Measurements from ENCODE around the gene RNF220.

DNA sequence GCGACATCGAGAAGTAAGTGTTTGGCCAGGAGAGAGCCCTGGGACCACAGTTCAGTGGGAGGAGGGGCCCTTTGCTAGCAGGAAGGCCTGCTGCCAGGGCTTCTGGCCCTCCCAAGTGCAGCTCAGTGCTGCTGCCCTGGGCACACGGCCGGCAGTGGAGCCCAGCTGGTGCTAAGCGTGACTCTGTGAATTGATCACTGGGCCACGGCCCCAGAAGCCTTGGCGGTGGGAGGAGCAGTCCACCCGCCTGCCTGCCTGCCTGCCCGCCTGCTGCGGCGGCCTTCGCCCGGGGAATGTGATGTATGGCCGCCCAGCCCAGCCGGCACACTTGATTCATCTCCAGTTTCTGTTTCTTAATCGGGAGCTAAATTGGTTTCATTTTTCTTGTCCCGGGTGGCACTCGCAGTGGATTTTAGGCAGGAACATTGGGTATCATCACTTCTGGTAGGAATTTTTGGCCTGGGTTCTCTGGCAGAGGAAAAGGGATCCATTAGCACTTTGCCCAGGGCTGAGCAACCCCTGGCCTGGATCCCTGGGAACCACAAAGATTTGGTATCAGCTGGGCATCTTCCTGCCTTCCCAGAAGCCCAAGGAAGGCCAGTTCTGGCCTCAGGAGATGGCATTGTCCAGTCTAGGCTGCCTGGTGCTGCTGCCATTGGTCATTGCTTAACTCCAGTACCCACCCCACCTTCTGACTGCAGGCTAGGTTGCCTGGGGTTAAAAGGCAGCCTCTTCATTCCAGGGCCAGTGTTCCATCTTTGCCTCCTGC is 240.6 kb downstream of the RNF220 start:
- TF ChIP-seq, protein P1, sequence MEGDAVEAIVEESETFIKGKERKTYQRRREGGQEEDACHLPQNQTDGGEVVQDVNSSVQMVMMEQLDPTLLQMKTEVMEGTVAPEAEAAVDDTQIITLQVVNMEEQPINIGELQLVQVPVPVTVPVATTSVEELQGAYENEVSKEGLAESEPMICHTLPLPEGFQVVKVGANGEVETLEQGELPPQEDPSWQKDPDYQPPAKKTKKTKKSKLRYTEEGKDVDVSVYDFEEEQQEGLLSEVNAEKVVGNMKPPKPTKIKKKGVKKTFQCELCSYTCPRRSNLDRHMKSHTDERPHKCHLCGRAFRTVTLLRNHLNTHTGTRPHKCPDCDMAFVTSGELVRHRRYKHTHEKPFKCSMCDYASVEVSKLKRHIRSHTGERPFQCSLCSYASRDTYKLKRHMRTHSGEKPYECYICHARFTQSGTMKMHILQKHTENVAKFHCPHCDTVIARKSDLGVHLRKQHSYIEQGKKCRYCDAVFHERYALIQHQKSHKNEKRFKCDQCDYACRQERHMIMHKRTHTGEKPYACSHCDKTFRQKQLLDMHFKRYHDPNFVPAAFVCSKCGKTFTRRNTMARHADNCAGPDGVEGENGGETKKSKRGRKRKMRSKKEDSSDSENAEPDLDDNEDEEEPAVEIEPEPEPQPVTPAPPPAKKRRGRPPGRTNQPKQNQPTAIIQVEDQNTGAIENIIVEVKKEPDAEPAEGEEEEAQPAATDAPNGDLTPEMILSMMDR (IDR thresholded peaks at IDR 0.05), result no peak
- no peak for TF ChIP-seq POLR2A (IDR thresholded peaks at IDR 0.05)
